ENCODE measurements around the gene MICALL2.
"Not testable (repeated sequence)": the region's sequence is repeated elsewhere in the genome, so short reads cannot be mapped to it uniquely, and the experiment has no call there.

MICALL2 gene

DNA sequence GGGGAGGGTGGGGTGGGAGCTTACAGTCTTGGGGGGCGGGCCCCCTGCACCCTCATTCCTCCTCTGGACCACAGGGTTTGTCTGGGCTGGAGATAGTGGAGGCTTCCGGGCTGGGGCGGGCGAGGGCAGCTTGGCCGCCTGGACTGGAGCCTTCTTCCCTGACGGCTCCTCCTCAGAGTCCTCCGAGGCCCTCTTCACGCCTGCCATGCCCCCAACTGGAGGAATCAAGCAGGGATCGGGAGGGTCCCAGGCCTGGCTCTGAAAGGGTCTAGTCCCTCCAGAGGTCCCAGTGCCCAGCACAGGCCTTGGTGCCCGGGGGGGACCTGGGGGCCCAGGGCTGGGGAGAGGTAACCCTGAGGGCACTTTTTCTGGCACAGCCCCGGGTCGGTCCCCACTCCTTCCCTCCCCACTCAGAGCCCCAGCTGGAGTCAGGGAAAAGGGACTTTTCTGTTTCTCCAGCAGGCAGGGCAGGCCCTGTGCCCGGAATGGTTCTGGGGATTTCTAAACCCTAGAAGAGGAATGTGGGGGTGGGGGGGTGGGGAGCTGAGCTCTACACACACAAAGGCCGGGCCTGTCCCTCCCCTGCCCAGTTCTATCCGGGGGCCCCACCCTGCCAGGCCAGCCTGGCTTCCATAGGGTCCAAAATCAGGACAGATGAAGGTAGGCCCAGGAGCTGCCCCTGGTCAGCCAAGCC, 11.6 kb downstream of the MICALL2 start:
- H3K27me3 ChIP-seq (replicated peaks) = no peaks in the 10 kb centered on the region
- no peak overlapping the region for H3K27ac ChIP-seq
- peaks cover 19% of the 10 kb centered on the region for H3K36me3 ChIP-seq (replicated peaks)
- no peak for DNase-seq
- in situ Hi-C loops (cut with HindIII; ENCODE audit: low pct_ligation_motif_present, low sequenced_read_pairs) = no loop called here
- TF ChIP-seq, protein P1, sequence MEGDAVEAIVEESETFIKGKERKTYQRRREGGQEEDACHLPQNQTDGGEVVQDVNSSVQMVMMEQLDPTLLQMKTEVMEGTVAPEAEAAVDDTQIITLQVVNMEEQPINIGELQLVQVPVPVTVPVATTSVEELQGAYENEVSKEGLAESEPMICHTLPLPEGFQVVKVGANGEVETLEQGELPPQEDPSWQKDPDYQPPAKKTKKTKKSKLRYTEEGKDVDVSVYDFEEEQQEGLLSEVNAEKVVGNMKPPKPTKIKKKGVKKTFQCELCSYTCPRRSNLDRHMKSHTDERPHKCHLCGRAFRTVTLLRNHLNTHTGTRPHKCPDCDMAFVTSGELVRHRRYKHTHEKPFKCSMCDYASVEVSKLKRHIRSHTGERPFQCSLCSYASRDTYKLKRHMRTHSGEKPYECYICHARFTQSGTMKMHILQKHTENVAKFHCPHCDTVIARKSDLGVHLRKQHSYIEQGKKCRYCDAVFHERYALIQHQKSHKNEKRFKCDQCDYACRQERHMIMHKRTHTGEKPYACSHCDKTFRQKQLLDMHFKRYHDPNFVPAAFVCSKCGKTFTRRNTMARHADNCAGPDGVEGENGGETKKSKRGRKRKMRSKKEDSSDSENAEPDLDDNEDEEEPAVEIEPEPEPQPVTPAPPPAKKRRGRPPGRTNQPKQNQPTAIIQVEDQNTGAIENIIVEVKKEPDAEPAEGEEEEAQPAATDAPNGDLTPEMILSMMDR (IDR thresholded peaks at IDR 0.05; ENCODE audit: low read depth, low read length, missing control alignments) = no peak
- no peak overlapping the region for H3K4me3 ChIP-seq (ENCODE audit: low read depth, low read length)

- no peak for DNase-seq
- TF ChIP-seq, protein P1 (IDR thresholded peaks at IDR 0.05; ENCODE audit: low read depth, low read length, missing control alignments) = no peak
- no peaks in the 10 kb centered on the region for H3K27me3 ChIP-seq (replicated peaks)
- H3K36me3 ChIP-seq (replicated peaks) = peaks cover 19% of the 10 kb centered on the region
- no peak overlapping the region for H3K27ac ChIP-seq
- no peak overlapping the region for H3K4me3 ChIP-seq (ENCODE audit: low read depth, low read length)
- in situ Hi-C loops (cut with HindIII; ENCODE audit: low pct_ligation_motif_present, low sequenced_read_pairs) = no loop called here
These were observed 12.2 kb downstream of the MICALL2 start for GRCh38 chr7:1447112-1447511.

DNA sequence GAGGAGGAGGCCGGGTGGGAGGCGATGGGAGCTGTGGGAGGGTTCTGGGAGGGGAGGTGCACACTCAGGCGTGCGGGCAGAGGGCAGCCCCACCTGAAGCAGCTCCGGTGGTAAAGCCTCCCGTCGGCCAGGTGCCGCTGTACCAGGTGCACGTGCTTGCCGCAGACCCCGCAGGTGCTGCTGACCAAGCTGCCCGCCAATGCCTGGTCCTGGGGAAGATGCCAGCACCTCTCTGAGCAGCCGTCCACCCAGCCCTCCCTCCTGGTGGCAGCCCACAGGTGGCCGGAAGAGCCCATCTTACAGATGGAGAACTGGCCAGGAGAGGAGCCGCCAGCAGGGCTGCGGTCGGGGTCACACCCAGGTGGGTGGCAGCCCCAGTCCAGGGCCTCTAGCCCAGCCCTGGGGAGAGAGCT, 12.6 kb downstream of the MICALL2 start:
- DNase-seq = no peak
- H3K36me3 ChIP-seq (replicated peaks) = peaks cover 23% of the 10 kb centered on the region
- in situ Hi-C loops (cut with HindIII; ENCODE audit: low pct_ligation_motif_present, low sequenced_read_pairs) = no loop called here
- no peak overlapping the region for H3K4me3 ChIP-seq (ENCODE audit: low read depth, low read length)
- TF ChIP-seq, protein P1 (IDR thresholded peaks at IDR 0.05; ENCODE audit: low read depth, low read length, missing control alignments) = no peak
- no peak overlapping the region for H3K27ac ChIP-seq
- no peaks in the 10 kb centered on the region for H3K27me3 ChIP-seq (replicated peaks)

- H3K4me3 ChIP-seq (ENCODE audit: low read depth, low read length); in situ Hi-C loops (cut with HindIII; ENCODE audit: low pct_ligation_motif_present, low sequenced_read_pairs); DNase-seq; H3K27ac ChIP-seq; H3K27me3 ChIP-seq (replicated peaks): not testable (repeated sequence)
- peaks cover 26% of the 10 kb centered on the region for H3K36me3 ChIP-seq (replicated peaks)
These were observed 13.2 kb downstream of the MICALL2 start for GRCh38 chr7:1446026-1446425.

- TF ChIP-seq, protein P1 (IDR thresholded peaks at IDR 0.05; ENCODE audit: low read depth, low read length, missing control alignments) = no peak
- Histone ChIP-seq H3K36me3 (replicated peaks) (peaks cover 31% of the 10 kb centered on the region), H3K27me3 (replicated peaks) (no peaks in the 10 kb centered on the region), H3K4me3 (ENCODE audit: low read depth, low read length) (no peak overlapping the region), H3K27ac (no peak overlapping the region)
- no peak for DNase-seq
- in situ Hi-C loops (cut with HindIII; ENCODE audit: low pct_ligation_motif_present, low sequenced_read_pairs) = no loop called here
These were observed 13.9 kb downstream of the MICALL2 start for GRCh38 chr7:1445341-1445740.

GRCh38 chr7:1444925-1445322, 14.3 kb downstream of the MICALL2 start:
- H3K27ac ChIP-seq = no peak overlapping the region
- H3K4me3 ChIP-seq (ENCODE audit: low read depth, low read length) = no peak overlapping the region
- H3K27me3 ChIP-seq (replicated peaks) = no peaks in the 10 kb centered on the region
- in situ Hi-C loops (cut with HindIII; ENCODE audit: low pct_ligation_motif_present, low sequenced_read_pairs) = no loop called here
- DNase-seq = no peak
- peaks cover 35% of the 10 kb centered on the region for H3K36me3 ChIP-seq (replicated peaks)
- TF ChIP-seq, protein P1 (IDR thresholded peaks at IDR 0.05; ENCODE audit: low read depth, low read length, missing control alignments) = no peak

Data from brain microvascular endothelial cell (primary cell).